Lower lobe of right lung (tissue), 2 donors: ENCODE data around the gene LY86. TPM values are rescaled to one million over a fixed set of nuclear protein-coding genes. Genes with fewer than 3 reads are reported as not detected.

Experiments used
- ATAC-seq, 2 donors: fragments of 200-7000 bp; cut with Tn5 transposase; one replicate each; pipeline ENCODE4 v1.9.1; 2020 to 2022; ENCODE audit warnings: mild to moderate bottlenecking in 2 of 2, moderate library complexity in 2 of 2
- DNase-seq: peaks from one replicate; pipeline ENCODE4 v3.0.0-alpha.2; 2020
- H3K27ac ChIP-seq: fragments of 200-600 bp; one replicate; pipeline ENCODE4 v1.8.0; 2022
- H3K27me3 ChIP-seq: fragments of 200-600 bp; one replicate; pipeline ENCODE4 v1.8.0; 2022; ENCODE audit warnings: low read depth
- H3K36me3 ChIP-seq: fragments of 200-600 bp; one replicate; pipeline ENCODE4 v1.8.0; 2022; ENCODE audit warnings: mild to moderate bottlenecking
- H3K4me1 ChIP-seq: fragments of 200-600 bp; one replicate; pipeline ENCODE4 v1.8.0; 2022
- H3K4me3 ChIP-seq: fragments of 200-600 bp; one replicate; pipeline ENCODE4 v1.8.0; 2022; ENCODE audit warnings: mild to moderate bottlenecking
- H3K9me3 ChIP-seq: fragments of 200-600 bp; one replicate; pipeline ENCODE4 v1.8.0; 2022
- intact Hi-C: fragments of 100-400 bp; cut with DNase I; formaldehyde crosslinking; loops from one replicate; pipeline ENCODE4 v1.11.0; 2022
- total RNA-seq: library from RNA; stranded (reverse); fragmentation: NEBNext Ultra II Directional; extraction: Animal tissue kit (Norgen Biotek cat#: 25700); gene quantifications from one replicate; pipeline ENCODE4 v1.2.1, GENCODE V29; 2021
- TF ChIP-seq, protein P1 (sequence below): fragments of 200-600 bp; IDR thresholded peaks from one replicate; pipeline ENCODE4 v1.8.0; 2022; ENCODE audit warnings: antibody characterized with exemption, mild to moderate bottlenecking
- donor health status: DM: no; HTN: yes; CAD: no; lungs with severe emphysema.

LY86 gene
- total RNA-seq, 1 donor from 2014 or later = 20.2 TPM

DNA sequence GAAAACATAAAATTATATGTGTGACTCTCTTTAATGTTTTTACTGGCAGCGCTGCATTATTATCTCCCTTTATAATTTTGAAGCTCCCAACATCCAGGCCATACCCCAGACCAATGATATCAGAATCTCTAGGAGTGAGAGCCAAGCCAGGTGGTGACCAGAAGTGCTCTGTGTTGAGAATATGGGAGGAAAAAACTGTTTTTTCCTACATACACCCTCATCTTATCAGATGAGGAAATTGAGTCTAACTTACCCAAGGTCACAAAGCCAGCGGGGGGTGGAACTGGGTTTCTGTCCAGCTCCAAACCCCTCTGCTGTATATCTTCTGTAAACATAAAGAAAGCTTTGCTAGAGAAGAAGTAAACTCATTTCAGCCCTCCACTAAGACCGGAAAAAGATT, 42.5 kb downstream of the LY86 start:
- H3K36me3 ChIP-seq = no peaks in the 10 kb centered on the region
- intact Hi-C loops = no loop called here
- H3K27ac ChIP-seq = no peak overlapping the region
- TF ChIP-seq, protein P1, sequence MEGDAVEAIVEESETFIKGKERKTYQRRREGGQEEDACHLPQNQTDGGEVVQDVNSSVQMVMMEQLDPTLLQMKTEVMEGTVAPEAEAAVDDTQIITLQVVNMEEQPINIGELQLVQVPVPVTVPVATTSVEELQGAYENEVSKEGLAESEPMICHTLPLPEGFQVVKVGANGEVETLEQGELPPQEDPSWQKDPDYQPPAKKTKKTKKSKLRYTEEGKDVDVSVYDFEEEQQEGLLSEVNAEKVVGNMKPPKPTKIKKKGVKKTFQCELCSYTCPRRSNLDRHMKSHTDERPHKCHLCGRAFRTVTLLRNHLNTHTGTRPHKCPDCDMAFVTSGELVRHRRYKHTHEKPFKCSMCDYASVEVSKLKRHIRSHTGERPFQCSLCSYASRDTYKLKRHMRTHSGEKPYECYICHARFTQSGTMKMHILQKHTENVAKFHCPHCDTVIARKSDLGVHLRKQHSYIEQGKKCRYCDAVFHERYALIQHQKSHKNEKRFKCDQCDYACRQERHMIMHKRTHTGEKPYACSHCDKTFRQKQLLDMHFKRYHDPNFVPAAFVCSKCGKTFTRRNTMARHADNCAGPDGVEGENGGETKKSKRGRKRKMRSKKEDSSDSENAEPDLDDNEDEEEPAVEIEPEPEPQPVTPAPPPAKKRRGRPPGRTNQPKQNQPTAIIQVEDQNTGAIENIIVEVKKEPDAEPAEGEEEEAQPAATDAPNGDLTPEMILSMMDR = no peak
- H3K4me1 ChIP-seq = peaks cover 7% of the 10 kb centered on the region
- H3K27me3 ChIP-seq = no peaks in the 10 kb centered on the region
- DNase-seq (no peak), ATAC-seq (no peak)
- no peaks in the 10 kb centered on the region for H3K9me3 ChIP-seq
- no peak overlapping the region for H3K4me3 ChIP-seq

DNA sequence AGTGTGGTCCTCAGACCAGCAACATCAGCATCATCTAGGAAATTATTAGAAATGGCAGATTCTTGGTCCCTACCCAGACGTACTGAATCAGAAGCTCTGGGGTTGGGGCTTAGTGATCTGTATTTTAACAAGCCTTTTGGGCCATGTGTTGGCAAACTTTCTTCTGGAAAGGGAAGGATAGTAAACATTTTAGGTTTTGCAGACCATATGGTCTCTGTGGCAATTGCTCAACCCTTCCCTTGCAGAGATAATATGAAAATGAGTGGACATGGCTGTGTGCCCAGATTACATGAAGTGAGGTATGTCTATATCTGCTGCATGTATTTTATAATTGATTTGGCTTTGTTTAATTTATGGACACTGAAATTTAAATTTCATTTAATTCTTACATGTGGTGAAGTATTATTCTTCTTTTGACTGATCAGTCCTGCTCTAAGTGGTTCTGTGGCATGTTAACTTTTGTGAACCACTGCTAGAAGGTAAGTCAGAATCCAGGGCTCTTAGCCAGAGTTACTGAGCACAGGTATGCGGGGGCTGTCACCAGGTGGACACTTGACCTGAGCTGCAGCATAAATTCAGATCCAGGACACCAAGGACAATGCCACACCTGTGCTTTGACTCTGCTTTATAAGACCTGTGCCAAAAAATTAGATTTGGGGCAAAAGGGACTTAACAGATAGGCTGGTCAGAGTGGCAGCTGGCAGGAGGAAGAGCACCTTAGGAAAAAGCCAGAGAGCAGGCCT, 43.2 kb downstream of the LY86 start:
- intact Hi-C loops = no loop called here
- H3K9me3 ChIP-seq = no peaks in the 10 kb centered on the region
- no peaks in the 10 kb centered on the region for H3K27me3 ChIP-seq
- ATAC-seq (no peak), DNase-seq (no peak)
- TF ChIP-seq, protein P1 = no peak
- no peak overlapping the region for H3K27ac ChIP-seq
- no peaks in the 10 kb centered on the region for H3K36me3 ChIP-seq
- peaks cover 7% of the 10 kb centered on the region for H3K4me1 ChIP-seq
- H3K4me3 ChIP-seq = no peak overlapping the region

DNA sequence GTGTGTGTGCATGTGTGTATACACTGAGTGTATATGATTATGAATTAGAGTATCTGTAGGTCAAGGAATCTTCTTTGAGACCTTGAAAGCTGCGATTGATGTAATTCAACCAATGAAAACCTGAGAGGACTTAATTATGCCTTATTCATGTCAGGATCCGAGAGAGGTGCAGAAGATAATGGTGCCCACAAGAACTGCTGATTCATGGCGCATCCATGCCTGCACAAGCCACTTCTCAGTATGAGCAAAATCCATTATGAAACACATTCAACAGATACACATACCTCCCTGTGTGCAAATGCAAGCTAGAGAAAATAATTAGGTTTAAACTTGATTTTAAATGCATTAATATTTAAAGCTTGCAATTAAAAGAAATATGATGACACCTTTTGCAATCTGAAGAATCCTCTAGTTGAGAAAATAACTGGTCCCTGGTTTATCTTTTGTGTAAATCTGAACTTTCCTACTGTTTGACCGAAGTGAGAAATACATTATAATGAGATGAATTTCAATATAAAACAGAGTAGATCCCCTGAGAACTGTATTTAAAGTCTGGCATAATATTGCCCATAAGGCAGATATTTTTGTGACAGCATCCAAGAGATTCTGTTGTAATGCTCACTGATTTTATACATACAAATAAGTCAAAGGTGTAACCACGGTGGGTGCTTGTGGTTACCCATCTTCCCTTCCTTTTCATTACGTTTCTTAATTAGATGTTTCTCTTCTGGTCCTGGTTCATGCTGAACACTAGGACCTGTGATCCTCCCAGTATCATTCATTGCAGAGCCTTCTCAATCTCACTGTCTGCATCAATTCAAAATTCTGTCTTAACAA, 45.6 kb downstream of the LY86 start:
- Histone ChIP-seq H3K9me3 (no peaks in the 10 kb centered on the region), H3K27ac (no peak overlapping the region), H3K36me3 (no peaks in the 10 kb centered on the region), H3K4me3 (no peak overlapping the region), H3K27me3 (no peaks in the 10 kb centered on the region), H3K4me1 (peaks cover 7% of the 10 kb centered on the region)
- no peak for DNase-seq
- no peak for ATAC-seq
- TF ChIP-seq, protein P1 = no peak
- intact Hi-C loops = no loop called here

DNA sequence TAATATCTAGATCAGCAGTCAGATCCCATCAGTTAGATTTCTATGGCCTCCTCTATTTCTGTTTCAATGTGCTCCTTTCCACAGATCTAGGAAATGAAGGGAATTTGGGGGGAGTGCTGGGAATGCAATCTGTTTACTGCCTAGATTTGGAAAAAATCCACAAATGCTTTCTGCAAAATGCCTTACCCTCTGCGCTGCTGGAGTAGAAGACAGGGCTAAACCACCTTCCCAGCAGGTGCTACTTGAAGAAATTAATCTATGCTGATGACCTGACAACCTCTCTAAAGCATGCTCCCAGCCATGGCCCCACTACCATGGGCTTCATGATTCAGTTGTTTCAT, 46.2 kb downstream of the LY86 start:
- ATAC-seq (no peak), DNase-seq (no peak)
- no peak overlapping the region for H3K27ac ChIP-seq
- TF ChIP-seq, protein P1 = no peak
- intact Hi-C loops = no loop called here
- no peaks in the 10 kb centered on the region for H3K9me3 ChIP-seq
- peaks cover 7% of the 10 kb centered on the region for H3K4me1 ChIP-seq
- no peak overlapping the region for H3K4me3 ChIP-seq
- no peaks in the 10 kb centered on the region for H3K27me3 ChIP-seq
- no peaks in the 10 kb centered on the region for H3K36me3 ChIP-seq

DNA sequence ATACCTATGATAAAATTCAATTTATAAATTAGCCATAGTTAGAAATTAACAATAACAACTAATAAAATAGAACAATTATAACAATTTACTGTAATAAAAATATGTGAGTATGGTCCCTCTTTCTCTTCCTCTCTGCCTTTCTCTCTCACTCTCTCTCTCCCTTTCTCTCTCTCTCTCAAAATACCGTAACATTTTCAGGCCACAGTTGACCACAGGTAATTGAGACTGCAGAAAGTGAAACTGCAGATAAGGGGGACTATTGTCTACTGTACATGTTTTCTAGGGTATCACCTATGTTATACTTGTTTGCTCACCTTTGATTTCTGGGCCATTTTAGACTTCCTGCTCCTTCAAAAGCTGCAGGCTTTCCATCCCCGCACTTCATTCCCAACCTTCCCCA, 46.8 kb downstream of the LY86 start:
- intact Hi-C loops = no loop called here
- H3K27ac ChIP-seq = no peak overlapping the region
- peaks cover 7% of the 10 kb centered on the region for H3K4me1 ChIP-seq
- no peaks in the 10 kb centered on the region for H3K9me3 ChIP-seq
- DNase-seq (no peak), ATAC-seq (no peak)
- no peaks in the 10 kb centered on the region for H3K27me3 ChIP-seq
- TF ChIP-seq, protein P1 = no peak
- H3K4me3 ChIP-seq = no peak overlapping the region
- H3K36me3 ChIP-seq = no peaks in the 10 kb centered on the region
